HG03280 (cell line): ENCODE measurements around the gene WNT9A.

ENCODE experiments used
- ATAC-seq: cut with Tn5 transposase; IDR thresholded peaks from one replicate; pipeline ENCODE4 v1.9.1; 2021; ENCODE audit warnings: mild to moderate bottlenecking, moderate library complexity; ENCODE audit not compliant: unreplicated experiment

The WNT9A gene

DNA sequence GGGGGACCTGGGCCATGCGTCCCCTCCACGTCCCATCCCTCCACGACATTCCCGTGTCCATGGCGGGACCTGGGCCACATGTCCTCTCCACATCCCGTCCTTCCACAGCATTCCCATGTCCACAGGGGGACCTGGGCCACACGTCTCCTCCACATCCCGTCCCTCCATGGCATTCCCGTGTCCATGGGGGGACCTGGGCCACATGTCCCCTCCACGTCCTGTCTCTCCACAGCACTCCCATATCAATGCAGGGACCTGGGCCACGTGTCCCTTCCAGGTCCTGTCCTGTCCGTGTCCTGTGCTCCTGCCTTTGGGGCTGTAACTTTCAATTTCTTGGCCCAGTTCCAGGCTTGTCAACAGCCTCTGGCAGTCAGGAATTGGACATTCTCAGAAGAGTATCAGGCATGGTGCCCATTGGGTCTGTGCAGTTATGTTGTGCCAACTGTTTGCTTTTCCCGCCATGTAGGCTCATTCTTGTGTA, 47.1 kb downstream of the WNT9A start:
- ATAC-seq, result no peak

DNA sequence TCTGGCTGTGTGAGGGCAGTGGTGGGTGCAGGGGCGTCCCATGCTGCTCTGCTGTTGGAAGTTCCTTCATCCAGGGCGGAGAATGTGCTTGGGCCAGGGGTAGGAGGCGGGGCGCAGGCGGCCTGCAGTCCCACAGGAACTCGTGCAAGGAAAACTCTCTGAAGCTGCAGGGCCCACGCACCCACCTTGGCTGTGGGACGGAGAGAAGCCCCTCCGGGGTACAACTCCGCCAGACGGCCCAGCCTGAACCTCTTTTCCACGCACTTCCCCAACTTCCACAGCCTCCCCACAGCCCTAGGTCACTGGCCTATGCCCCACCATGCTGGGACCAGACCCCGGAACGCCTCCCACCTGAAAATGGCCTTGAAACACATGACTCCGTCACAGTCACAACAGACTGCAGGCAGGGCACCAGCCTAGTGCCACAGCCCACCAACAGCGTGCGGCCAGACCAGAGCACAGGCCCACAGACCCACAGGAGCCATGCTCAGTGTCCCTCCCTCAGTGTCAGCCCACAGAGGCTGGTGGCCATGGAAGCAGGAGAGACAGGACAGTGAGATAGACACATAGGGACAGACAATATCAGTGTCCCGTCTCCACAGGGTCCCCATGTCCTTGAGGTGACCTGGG, 47.8 kb downstream of the WNT9A start:
- no peak for ATAC-seq

DNA sequence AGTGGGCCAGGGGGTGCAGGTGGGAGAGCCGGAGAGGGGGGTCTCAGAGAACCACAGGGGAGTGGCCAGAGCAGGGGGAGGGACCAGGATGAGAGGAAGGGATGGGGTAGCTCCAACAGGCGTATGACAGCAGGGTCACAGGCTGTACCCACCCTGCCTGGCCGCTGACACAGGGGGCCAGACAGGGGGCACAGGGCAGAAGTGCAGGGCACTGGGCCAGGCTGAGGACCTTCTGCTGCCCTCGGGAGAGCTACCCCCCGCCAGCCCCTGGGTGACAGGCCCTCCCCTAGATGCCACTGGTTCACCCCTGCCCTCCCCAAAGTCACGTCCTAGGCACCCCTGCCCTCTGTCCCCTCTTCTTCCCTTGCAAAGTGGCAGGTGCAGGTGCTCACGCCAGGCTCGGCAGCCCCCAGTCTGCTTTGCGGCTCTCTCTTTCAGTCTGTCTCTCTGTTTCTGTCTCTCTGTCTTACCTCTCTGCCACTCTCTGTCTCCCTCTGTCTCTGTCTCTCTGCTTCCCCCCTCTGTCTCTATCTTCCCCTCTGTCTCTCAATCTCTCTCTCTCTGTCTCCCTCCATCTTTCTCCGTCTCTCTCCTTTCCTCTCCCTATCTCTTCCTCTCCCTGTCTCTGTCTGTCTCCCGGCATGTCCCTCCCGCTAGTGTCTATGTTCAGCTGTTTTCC, 48.5 kb downstream of the WNT9A start:
- ATAC-seq, result no peak

DNA sequence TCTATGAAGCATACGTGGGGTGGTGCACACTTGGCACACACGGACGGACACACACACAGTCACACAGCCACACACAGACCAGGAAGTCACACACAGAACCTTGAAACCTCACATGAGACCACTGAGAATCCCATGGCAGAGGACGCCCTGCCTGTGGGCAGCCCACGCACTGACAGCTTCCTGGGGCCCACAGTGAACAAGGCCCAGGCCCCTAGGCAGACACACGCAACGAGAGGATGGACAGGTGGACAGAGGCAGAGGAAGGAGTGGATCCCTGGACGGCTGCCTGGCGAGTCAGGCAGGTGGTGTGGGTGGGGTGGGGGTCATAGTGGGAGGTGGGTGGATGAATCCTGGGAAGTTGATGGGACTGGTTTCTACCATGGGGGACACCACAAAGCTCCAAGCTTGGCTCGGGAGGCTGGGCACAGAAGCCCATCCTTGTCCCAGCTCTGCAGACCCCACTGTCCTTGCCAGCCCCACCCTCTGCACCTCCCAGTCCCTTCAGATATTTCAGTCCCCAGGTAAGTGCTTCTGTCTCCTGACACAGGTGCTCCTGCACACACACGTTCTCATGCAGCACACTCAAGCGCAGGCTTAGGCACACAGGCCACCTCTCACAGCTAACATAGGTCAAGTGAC, 49.1 kb downstream of the WNT9A start:
- no peak for ATAC-seq

DNA sequence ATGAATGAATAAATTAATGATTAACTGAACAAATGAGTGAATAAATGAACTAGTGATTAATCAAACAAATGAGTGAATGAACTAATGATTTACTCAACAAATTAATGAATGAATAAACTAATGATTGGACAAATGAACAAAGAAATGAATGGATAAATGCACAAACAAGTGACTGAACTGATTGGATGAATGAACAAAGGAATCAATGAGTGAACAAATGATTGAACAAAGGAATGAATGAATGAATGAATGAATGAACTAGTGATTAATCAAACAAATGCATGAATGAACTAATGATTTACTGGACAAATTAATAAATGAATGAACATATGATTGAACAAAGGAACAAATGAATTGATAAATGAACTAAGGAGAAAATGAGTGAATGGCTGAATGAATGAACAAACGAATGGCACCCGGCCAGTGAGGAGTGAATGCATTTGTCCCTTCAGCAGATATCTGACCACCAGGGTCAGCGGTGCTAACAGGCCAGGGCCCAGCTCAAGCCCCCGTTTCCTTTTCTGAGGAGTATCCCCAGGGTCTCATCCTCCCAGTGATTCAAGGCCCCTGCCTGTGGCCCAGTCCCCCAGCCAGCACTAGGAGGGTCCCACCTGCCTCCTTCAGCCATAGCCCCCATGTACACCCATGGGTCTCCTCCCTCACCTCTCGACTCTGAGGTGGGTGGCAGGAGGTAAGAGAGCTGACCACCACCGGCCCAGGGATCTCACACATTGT, 49.9 kb downstream of the WNT9A start:
- ATAC-seq, result no peak

DNA sequence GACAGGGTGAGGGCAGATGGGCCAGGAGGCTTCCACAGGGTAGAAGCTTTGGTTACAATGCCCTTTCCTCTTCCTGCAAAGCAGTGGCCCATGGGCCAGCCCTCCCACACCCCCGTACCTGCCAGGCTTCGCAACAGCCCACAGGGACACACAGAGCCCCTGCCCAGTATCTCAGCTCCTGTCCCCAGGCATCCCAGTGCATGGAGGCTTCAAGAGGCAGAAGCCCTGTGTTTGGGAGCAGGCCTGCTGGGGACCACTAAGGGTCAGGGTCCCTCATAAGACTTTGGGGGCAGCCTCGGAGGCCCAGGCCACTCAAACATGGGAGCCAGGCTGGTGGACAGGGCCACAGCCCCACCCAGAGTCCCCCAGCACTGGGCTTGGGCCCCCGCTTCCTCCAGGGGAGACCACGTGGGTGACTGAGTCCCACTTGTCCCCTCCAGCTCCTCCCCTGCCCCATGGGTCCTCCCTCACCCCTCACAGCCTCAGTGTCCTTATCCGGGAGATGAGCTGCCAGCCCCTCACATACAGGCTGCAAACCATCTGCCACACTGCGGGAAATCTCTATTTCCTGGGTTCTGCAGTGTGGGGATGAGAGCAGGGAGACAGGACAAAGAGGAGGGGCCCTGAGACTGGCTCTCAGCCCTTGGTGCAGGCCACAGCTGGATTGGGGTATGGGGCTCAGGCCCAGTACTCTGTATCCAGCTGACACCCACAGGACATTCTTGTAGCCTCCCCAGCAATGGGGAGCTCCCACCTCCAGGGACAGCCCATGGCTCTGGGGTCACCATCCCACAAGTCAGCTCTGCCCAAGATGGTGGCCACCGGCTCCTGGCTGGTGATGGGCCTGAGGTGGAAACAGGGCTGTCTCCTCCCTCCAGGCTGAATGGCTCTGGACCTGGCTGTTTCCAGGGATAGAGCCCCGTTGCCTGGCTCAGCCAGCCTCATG, 50.7 kb downstream of the WNT9A start:
- no peak for ATAC-seq

DNA sequence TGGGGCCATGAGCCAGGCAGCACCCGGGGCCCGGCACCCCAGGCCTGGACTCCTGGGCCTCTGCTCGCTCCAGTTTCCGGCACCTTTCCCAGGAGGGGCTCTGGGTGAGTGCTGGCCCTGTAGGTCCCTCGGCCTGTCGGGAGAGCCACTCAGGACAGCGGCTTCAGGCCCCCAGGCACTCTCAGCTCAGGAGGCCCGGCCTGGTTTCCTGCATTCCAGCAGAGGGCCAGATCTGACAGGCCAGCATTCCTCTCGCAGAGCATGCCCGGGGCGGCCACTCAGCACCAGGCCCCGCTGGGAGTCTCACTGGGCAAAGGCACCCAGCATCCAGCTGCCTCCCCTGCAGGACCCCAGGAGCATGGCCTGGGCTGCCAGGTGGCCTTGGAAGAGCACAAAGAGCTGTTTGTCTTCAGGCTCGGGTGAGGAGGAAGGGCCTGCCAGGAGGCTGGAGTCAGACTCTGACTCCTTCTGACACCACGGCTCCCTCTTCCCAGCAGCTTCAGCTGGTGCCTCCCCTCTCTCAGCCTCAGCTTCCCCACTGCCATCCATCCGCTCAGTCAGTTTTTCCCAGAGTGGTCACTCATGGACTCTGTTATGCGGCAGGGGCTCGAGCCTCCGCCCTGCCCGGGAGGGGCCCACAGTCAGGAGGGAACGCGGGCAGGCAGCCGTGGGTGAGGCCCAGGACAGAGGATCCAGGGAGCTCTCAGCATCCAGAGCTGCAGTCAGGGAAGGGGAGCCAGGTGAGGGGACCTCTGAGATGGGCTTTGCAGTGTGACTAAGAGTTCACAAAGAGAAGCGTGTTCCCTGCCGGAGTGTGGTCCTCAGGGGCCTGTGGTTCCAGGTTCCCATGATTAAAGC, 51.7 kb downstream of the WNT9A start:
- ATAC-seq, result no peak

DNA sequence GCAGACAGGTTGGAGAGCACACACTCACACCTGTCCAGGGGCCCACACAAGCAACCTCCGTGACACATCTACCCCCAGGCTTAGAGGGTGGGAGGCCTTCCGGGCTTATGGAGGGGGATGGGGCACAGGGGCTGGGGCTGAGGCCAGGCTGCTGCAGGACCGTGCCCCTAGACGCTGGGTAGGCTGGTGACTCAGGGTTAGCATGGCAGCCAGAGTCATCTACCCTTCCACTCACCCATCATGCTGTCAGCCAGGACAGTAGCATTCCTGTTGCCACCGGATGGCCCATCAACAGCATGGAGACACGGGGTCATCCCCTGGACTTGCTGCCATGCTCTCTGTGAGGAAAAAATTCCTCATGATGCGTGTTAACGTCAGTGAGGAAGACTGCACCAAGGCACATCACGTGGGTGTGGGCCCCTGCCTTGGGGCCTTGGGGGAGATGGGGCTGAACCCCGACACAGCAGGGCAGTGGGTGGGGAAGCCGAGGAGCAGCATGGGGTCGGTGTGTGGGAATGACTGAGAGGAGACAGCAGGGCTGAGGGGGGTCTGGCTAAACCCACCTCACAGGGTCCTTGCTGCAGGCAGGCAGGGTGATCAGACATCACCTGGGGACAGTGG, 52.8 kb downstream of the WNT9A start:
- ATAC-seq, result no peak

DNA sequence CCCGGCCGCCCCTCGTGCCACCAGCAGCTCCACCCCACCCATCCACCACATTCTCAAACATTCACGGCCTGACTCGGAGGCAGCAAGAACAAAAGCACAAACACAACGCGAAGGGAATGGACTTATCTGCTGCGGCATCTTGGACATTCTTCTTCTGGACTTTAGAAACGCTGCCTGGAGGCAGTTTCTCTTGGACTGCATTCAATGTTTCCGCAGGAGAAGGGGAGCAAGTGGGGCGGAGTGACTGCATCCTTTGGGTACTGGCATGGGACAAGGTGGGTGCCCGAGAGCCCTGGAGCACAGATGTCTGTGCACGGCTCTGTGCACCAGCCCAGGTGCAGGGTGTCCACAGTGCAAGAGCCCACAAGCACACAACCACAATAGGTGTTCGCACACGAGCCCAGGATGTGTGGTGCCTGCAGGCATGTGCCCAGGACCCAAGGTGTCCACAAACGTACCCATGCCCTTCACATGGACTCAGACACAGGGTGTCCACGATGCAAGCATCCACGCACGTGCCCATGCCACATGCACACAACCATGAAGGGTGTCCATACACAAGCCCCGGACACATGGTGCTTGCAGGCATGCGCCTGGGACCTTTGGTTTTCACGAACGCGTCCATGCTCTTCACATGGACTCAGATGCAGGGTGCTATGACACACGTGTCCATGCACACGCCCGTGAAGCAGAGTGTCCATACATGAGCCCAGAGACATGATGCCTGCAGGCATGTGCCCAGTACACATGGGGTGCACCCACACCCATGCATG, 53.6 kb downstream of the WNT9A start:
- no peak for ATAC-seq

DNA sequence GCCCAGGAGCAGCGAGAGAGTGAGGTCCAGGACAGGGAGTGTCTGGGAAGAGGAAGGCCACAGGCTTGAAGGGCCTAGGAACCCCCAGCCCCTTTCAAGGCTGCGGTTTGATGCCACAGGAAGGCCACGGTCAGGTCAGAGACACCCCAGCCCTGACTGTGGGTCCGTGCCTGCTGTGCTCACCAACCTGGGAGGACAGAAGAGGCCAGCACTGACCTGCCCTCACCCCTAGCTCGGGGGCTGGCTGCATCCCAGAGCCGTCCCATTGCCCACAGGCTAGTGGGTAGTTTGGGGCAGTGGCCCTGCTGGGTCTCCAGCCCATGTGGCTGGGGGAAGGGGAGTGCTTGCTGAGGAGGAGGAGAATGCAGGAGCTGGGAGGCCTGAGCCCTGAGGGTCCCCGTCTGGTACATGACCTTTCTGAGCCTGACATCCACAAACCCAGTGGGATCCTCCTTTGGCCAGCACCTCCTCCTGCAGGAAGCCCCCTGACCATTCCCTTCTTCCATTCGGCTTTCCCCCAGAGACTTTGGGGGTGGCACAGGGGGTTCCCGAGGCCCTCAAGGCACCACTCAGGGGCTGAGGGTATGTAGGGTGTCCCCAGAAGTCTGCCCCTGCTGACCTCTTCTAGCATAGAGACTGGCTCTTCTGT, 54.3 kb downstream of the WNT9A start:
- ATAC-seq, result no peak

DNA sequence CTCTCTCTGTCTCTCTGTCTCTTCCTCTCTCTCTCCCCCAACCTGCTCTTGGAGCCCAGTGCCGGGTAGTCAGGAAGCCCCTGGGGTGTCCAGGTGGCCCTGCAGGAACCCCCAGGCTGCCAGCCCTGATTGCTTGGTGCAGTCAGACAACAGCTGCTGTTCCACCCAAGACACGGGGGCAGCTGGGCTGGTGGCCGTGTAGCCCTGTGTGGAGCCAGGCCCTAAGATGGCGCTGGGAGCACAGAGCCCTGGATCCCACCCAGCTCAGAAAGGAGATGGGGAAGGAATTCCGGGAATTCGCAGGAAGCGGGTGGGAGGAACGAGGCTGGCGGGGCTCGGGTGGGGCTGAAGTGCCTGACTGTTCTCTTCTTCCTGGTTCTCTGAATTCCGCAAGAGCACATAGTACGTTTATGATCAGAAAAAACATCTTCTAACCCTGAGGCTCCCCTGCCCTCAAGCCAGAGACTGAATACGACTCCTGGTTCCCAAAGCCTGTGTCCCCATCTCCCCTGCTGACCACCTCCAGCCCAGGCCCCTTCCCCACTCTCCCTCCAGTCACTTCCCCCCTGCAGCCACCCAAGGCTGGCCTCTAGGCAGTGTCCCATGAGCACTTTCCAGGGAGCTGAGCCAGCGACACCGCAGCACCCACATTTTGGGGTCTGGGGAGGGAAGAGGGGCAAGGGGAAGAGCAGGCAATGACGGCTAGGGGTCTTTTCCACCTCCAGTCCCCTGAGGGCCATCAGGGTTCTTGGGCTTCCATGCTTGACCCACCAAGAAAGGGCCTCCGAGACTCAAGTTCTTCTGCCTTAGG, 55.0 kb downstream of the WNT9A start:
- ATAC-seq, result no peak

DNA sequence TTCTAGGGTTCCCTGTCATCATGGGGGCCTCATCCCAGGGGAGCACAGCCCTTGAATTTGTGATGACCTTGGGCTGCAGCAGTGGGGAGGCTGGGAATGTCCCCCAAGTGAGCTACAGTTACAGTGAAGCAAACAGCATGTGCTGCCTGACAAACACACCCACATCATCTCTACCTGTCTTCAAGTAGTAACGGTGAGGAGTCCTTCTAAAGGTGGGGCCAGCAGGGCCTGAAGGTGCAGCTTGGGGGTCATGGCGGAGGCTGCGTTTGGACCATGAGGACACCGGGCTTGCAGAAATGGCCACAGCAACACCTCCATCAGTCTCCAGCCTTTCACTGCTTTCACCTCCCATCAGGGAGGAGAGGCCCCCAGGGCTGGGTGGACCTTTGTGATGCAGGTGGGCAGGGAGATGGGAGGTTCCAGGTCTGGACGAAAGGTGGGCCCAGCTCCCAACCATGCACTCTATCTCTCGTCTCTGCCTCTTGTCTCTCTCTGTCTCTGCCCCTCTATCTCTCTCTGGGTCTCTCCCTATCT, 55.7 kb downstream of the WNT9A start:
- no peak for ATAC-seq

DNA sequence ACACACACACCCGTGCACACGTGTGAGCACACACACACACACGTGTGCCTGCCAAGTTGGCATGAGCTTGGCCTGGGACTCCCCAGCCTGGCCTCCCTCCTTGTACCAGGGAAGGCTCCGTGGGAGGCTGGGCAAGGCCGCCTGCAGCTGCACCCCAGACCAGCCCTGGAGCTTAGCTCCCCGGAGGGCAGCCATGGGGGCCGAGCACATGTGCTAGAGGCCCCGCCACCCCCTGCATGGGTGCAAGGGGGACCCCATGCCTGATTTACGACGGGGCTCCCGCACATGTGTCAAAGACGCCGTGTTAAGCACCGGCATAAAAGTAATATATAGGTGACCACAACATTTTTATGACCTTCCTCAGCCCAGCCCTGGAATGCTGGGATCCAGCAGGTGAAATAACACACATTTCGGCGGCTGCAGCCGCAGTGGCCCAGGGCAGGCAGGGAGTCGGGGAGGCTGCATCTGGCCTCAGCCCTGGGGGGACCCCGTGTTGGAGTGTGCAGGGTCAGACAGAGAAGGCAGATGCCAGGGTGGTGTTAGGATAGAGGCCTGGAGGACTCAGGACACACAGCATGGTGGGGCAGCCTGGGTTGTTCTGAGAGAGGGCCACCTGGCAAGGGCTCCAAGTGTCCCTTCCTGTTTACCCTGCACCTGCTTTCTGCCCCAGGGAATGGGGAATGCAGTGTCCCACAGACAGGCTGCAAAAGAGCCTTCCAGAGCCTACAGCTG, 56.3 kb downstream of the WNT9A start:
- ATAC-seq, result no peak

DNA sequence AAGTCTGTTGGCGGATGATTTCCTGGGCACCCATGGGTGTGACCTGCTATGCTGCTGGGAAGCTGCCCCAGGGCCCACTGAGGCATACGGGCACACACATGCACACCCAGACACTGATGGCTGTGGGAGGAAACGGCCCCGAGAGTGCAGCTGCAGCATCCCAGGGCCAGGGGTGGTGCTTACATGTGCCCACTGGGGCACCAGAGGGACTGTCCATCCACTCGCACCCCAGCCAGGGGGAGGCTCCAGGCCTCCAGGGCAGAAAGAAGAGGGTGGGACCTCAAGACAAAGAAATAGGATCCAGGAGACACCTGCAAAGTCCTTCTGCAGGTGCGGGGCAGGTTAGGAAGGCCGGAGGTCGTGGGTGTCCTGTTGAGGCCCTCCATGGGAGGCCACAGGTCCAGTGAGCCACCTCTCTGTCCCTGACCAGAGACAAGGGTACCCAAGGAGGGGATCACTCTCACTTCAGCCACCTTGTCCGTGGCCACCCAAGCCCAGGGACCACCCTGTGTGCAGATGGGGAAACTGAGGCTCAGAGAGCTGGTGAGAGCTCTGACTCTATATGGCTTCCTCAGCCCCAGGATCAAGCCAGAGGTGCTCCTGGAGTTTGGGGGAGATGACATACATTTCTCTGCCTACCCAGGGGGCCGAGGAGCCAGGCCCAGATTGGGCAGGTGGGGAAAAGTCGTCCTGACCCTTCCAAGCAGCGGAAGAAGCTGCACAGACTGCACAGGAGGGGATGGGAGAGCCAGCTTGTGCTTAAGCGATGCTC, 57.1 kb downstream of the WNT9A start:
- ATAC-seq, result no peak

DNA sequence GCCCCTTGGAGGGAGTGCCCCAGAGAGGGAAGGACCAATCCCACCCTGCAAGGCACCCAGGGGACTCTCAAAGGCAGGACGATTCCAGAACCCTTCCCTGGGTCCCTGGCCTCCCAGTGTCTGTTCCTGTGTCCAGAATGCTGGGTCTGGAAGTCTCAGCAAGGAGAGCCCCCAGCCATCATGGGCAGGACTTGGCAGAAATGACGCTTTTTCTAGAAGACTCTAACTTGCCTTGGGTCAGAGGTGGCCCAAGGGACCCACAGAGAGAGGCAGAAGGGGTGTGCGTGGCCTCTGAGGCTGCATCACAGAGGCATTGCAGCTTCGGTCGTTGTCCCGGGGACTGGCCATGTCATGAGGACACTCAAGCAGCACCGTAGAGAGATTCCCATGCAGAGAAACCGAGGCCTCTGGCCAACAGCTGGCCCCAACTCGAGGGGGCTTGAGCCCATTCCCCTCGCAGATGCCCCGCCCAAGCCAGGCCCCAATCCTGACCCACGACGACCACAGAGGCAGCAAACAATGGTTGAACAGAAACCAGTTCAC, 57.8 kb downstream of the WNT9A start:
- no peak for ATAC-seq
